GM18909 (cell line): ENCODE data around the gene QSOX1.

Experiments used
- ATAC-seq: cut with Tn5 transposase; IDR thresholded peaks from one replicate; pipeline ENCODE4 v1.9.1; 2021; ENCODE audit warnings: mild to moderate bottlenecking; ENCODE audit not compliant: unreplicated experiment, poor library complexity

The QSOX1 gene

GRCh38 chr1:180167721-180168467, 13.2 kb downstream of the QSOX1 start:
- no peak for ATAC-seq

- peak; percentile 80 for ATAC-seq
Observed at GRCh38 chr1:180168786-180169639, 14.3 kb downstream of the QSOX1 start.

GRCh38 chr1:180169640-180170195, 15.0 kb downstream of the QSOX1 start:
- ATAC-seq: no peak

- ATAC-seq: no peak
Observed at GRCh38 chr1:180170546-180171151, 16.0 kb downstream of the QSOX1 start.

- no peak for ATAC-seq
Observed at GRCh38 chr1:180171691-180172090, 17.0 kb downstream of the QSOX1 start.

GRCh38 chr1:180173451-180173850, 18.8 kb downstream of the QSOX1 start:
- no peak for ATAC-seq

GRCh38 chr1:180173952-180174351, 19.3 kb downstream of the QSOX1 start:
- no peak for ATAC-seq

GRCh38 chr1:180175291-180175690, 20.6 kb downstream of the QSOX1 start:
- ATAC-seq: no peak

GRCh38 chr1:180175806-180176205, 21.1 kb downstream of the QSOX1 start:
- no peak for ATAC-seq

GRCh38 chr1:180176965-180177364, 22.3 kb downstream of the QSOX1 start:
- ATAC-seq: no peak

- no peak for ATAC-seq
Observed at GRCh38 chr1:180177931-180178330, 23.3 kb downstream of the QSOX1 start.

GRCh38 chr1:180178511-180179161, 24.0 kb downstream of the QSOX1 start:
- peak; percentile 56 for ATAC-seq

- ATAC-seq: peak; percentile 12
Observed at GRCh38 chr1:180179162-180179957, 24.7 kb downstream of the QSOX1 start.

- ATAC-seq: no peak
Observed at GRCh38 chr1:180181048-180181447, 26.4 kb downstream of the QSOX1 start.

GRCh38 chr1:180181996-180182642, 27.4 kb downstream of the QSOX1 start:
- ATAC-seq: no peak

- no peak for ATAC-seq
Observed at GRCh38 chr1:180182643-180183311, 28.1 kb downstream of the QSOX1 start.

- ATAC-seq: no peak
Observed at GRCh38 chr1:180183426-180183825, 28.8 kb downstream of the QSOX1 start.

- no peak for ATAC-seq
Observed at GRCh38 chr1:180184041-180184440, 29.4 kb downstream of the QSOX1 start.
